Esophagus squamous epithelium (tissue), 5 donors: Measurements from ENCODE around the gene CERS1. TPM values are rescaled to one million over a fixed set of nuclear protein-coding genes. Genes with fewer than 3 reads are reported as not detected.

Experiments
- DNase-seq: peaks from one replicate; lab custom pipeline; 2025; lab: John Stamatoyannopoulos, UW
- H3K27ac ChIP-seq, 4 donors: fragments of 200-600 bp; sonication (generic); one replicate each; pipeline ENCODE4 v1.5.1; 2016 to 2019; ENCODE audit warnings: mild to moderate bottlenecking in 1 of 4
- H3K27me3 ChIP-seq, 4 donors: fragments of 200-600 bp; sonication (generic); 1 replicate in 3 of 4; 2 replicates in 1 of 4; pipeline versions ENCODE4 v1.5.1 to v1.6.0; 2017 to 2021; ENCODE audit warnings: antibody characterized with exemption in 1 of 4
- H3K36me3 ChIP-seq, 3 donors: fragments of 200-600 bp; sonication (generic); one replicate each; pipeline ENCODE4 v1.5.1; 2016 to 2019
- H3K4me1 ChIP-seq, 3 donors: fragments of 200-600 bp; sonication (generic); one replicate each; pipeline ENCODE4 v1.5.1; 2017 to 2019
- H3K4me3 ChIP-seq, 4 donors: fragments of 200-600 bp; sonication (generic); 1 replicate in 3 of 4; 2 replicates in 1 of 4; pipeline ENCODE4 v1.5.1; 2016 to 2019; ENCODE audit warnings: mild to moderate bottlenecking in 2 of 4, moderate library complexity in 1 of 4
- H3K9me3 ChIP-seq, 3 donors: fragments of 200-600 bp; sonication (generic); one replicate each; pipeline ENCODE4 v1.5.1; 2016 to 2019
- POLR2A ChIP-seq, 4 donors: fragments of 450-650 bp; IDR thresholded peaks; one replicate each; pipeline ENCODE4 v1.6.1; 2017; ENCODE audit warnings: antibody characterized with exemption in 4 of 4, mild to moderate bottlenecking in 4 of 4, moderate library complexity in 3 of 4
- WGBS, 2 donors: methylation state at CpG; one replicate each; pipeline ENCODE4 v1.1.5; 2018; 5-methylcytosine and 5-hydroxymethylcytosine counted together
- intact Hi-C: fragments of 100-400 bp; cut with DNase I; formaldehyde crosslinking; loops from one replicate; pipeline ENCODE4 v1.15.0; 2022
- total RNA-seq, 4 donors: library from RNA; depleted of rRNA; stranded (reverse); fragments of >200 nt; gene quantifications; one replicate each; pipeline ENCODE4 v1.1.0, GENCODE V29; 2016
- TF ChIP-seq, protein P1 (sequence below), 6 experiments: fragments of 450-650 bp in 4 of 6; fragments of 200-600 bp in 2 of 6; sonication (generic) in 2 of 6; IDR thresholded peaks; one replicate each; pipeline ENCODE4 v1.5.1; 2016 to 2019; ENCODE audit warnings: antibody characterized with exemption in 6 of 6, mild to moderate bottlenecking in 4 of 6, moderate library complexity in 4 of 6
- donor health status: DM: yes; HTN: yes; CAD: no.

The CERS1 gene
- total RNA-seq, 4 donors from 2014 or later, result 0.76 TPM; not detected in 3

- DNase-seq, result no peak
- Histone ChIP-seq H3K27me3 (no peaks in the 10 kb centered on the region), H3K27ac (no peak overlapping the region), H3K4me1 (peaks cover 0 to 11% (median 0%) of the 10 kb centered on the region in 3 donors), H3K4me3 (no peak overlapping the region), H3K9me3 (no peaks in the 10 kb centered on the region), H3K36me3 (peaks cover 77 to 100% (median 93%) of the 10 kb centered on the region in 3 donors)
- TF ChIP-seq, protein P1, sequence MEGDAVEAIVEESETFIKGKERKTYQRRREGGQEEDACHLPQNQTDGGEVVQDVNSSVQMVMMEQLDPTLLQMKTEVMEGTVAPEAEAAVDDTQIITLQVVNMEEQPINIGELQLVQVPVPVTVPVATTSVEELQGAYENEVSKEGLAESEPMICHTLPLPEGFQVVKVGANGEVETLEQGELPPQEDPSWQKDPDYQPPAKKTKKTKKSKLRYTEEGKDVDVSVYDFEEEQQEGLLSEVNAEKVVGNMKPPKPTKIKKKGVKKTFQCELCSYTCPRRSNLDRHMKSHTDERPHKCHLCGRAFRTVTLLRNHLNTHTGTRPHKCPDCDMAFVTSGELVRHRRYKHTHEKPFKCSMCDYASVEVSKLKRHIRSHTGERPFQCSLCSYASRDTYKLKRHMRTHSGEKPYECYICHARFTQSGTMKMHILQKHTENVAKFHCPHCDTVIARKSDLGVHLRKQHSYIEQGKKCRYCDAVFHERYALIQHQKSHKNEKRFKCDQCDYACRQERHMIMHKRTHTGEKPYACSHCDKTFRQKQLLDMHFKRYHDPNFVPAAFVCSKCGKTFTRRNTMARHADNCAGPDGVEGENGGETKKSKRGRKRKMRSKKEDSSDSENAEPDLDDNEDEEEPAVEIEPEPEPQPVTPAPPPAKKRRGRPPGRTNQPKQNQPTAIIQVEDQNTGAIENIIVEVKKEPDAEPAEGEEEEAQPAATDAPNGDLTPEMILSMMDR (IDR thresholded peaks at IDR 0.05), result peak in 2 of 6 experiments; percentile 17 to 36
- TF ChIP-seq POLR2A (IDR thresholded peaks at IDR 0.05), result no peak
- intact Hi-C loops, result no loop called here
- WGBS, 2 donors, result 78 to 88% methylated on average over 10 to 13 of the region's 22 CpGs
Measured at GRCh38 chr19:18856385-18857126, 39.4 kb downstream of the CERS1 start.

DNA sequence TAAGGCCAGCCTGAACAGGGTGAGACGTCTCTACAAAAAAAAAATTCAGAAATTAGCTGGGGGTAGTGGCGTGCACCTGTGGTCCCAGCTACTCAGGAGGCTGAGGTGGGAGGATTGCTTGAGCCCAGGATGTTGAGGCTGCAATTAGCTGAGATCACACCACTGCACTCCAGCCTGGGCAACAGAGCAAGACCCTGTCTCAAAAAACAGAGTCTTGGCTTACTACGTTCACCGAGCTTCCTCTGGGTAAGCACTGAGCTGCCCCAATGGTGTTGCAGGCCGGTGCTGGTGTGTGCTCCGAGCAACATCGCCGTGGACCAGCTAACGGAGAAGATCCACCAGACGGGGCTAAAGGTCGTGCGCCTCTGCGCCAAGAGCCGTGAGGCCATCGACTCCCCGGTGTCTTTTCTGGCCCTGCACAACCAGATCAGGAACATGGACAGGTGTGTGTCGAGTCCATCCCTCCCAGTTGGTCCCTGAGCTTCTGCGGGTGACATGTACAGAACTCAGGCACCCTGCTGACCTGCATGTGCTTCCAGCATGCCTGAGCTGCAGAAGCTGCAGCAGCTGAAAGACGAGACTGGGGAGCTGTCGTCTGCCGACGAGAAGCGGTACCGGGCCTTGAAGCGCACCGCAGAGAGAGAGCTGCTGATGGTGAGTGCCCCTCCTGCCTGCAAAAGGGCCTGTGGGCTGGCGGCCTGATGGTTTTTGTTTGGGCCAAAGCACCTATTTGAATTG is 40.1 kb downstream of the CERS1 start:
- no peaks in the 10 kb centered on the region for H3K27me3 ChIP-seq
- no peak for DNase-seq
- H3K4me3 ChIP-seq, result no peak overlapping the region
- 91 to 96% methylated on average over 8 to 14 of the region's 27 CpGs for WGBS, 2 donors
- TF ChIP-seq POLR2A (IDR thresholded peaks at IDR 0.05), result no peak
- TF ChIP-seq, protein P1 (IDR thresholded peaks at IDR 0.05), result no peak
- H3K27ac ChIP-seq, result no peak overlapping the region
- peaks cover 71 to 100% (median 89%) of the 10 kb centered on the region in 3 donors for H3K36me3 ChIP-seq
- no peaks in the 10 kb centered on the region for H3K9me3 ChIP-seq
- H3K4me1 ChIP-seq, result peaks cover 0 to 16% (median 3%) of the 10 kb centered on the region in 3 donors
- intact Hi-C loops, result no loop called here

- H3K27ac ChIP-seq, result no peak overlapping the region
- H3K36me3 ChIP-seq, result peaks cover 63 to 100% (median 84%) of the 10 kb centered on the region in 3 donors
- no peaks in the 10 kb centered on the region for H3K9me3 ChIP-seq
- no peak overlapping the region for H3K4me3 ChIP-seq
- H3K4me1 ChIP-seq, result peaks cover 8 to 16% (median 11%) of the 10 kb centered on the region in 3 donors
- TF ChIP-seq, protein P1 (IDR thresholded peaks at IDR 0.05), result no peak
- no peak for TF ChIP-seq POLR2A (IDR thresholded peaks at IDR 0.05)
- intact Hi-C loops, result no loop called here
- H3K27me3 ChIP-seq, result no peaks in the 10 kb centered on the region
- WGBS, 2 donors, result 93 to 100% methylated on average over 1 to 6 of the region's 33 CpGs
- no peak for DNase-seq
Measured at GRCh38 chr19:18854982-18855381, 41.0 kb downstream of the CERS1 start.

GRCh38 chr19:18853755-18854427 is 42.1 kb downstream of the CERS1 start:
- no peak for TF ChIP-seq POLR2A (IDR thresholded peaks at IDR 0.05)
- TF ChIP-seq, protein P1 (IDR thresholded peaks at IDR 0.05), result no peak
- Histone ChIP-seq H3K36me3 (peaks cover 56 to 93% (median 73%) of the 10 kb centered on the region in 3 donors), H3K4me3 (no peak overlapping the region), H3K27ac (no peak overlapping the region), H3K27me3 (no peaks in the 10 kb centered on the region), H3K9me3 (no peaks in the 10 kb centered on the region), H3K4me1 (peaks cover 19 to 26% (median 22%) of the 10 kb centered on the region in 3 donors)
- intact Hi-C loops, result no loop called here
- no peak for DNase-seq
- WGBS, 2 donors, result 81 to 89% methylated on average over 6 to 8 of the region's 17 CpGs
